ENCODE results near the gene GDPD4.

DNA sequence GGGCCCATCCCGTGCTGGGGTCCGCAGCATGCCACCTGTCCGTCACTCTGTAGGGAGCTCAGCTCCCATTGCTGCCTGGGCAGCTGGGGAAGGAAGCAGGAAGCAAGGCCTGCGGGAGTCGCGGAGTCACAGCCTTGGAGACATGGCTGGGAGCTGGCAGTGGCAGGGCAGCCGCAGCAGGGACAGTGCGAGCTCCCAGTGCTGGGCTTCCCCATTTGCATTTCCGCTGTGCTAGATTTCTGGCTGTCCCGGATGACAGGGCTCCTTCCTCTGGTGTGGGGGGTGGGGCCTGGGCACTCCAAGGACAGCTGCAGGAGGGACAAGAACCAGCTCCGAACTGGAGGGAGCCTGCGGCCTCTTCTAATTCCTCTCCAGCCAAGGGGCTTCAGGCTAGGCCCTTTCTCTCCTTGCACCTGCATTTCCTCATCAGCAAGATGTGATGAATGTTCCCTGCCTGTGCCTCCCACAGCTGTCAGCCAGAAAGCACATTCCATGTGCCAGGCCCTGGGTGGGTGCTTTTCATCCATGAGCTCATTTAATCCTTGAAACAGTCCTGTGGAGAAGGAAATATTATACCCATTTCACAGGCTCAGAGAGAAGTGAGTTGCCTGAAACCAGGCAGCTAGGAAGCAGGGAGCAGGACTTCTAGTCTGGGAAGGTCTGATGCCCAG, 125.5 kb downstream of the GDPD4 start:
- TF ChIP-seq, protein P1, sequence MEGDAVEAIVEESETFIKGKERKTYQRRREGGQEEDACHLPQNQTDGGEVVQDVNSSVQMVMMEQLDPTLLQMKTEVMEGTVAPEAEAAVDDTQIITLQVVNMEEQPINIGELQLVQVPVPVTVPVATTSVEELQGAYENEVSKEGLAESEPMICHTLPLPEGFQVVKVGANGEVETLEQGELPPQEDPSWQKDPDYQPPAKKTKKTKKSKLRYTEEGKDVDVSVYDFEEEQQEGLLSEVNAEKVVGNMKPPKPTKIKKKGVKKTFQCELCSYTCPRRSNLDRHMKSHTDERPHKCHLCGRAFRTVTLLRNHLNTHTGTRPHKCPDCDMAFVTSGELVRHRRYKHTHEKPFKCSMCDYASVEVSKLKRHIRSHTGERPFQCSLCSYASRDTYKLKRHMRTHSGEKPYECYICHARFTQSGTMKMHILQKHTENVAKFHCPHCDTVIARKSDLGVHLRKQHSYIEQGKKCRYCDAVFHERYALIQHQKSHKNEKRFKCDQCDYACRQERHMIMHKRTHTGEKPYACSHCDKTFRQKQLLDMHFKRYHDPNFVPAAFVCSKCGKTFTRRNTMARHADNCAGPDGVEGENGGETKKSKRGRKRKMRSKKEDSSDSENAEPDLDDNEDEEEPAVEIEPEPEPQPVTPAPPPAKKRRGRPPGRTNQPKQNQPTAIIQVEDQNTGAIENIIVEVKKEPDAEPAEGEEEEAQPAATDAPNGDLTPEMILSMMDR (IDR thresholded peaks at IDR 0.05): no peak
- TF ChIP-seq POLR2A (IDR thresholded peaks at IDR 0.05): no peak

Data from stomach (tissue), 4 donors.